Left lung (tissue), 10 donors: Measurements from ENCODE around the gene KRTAP9-9. TPM values are rescaled to one million over a fixed set of nuclear protein-coding genes. Genes with fewer than 3 reads are reported as not detected.

Source experiments
- ATAC-seq: fragments of 200-7000 bp; cut with Tn5 transposase; one replicate; pipeline ENCODE4 v1.9.1; 2020; ENCODE audit warnings: moderate library complexity
- DNase-seq, 4 donors: peaks; one replicate each; pipeline ENCODE4 v3.0.0-alpha.2; 2013 to 2020
- H3K27ac ChIP-seq, 2 donors: fragments of 200-600 bp; sonication (generic) in 1 of 2; one replicate each; pipeline versions ENCODE4 v1.5.0 to v1.8.0; 2020 to 2021
- H3K27me3 ChIP-seq, 2 donors: fragments of 200-600 bp; sonication (generic) in 1 of 2; one replicate each; pipeline versions ENCODE4 v1.5.0 to v1.8.0; 2020 to 2021
- H3K36me3 ChIP-seq, 2 donors: fragments of 200-600 bp; sonication (generic) in 1 of 2; one replicate each; pipeline versions ENCODE4 v1.5.0 to v1.8.0; 2020 to 2021
- H3K4me1 ChIP-seq, 2 donors: fragments of 200-600 bp; one replicate each; pipeline ENCODE4 v1.8.0; 2021
- H3K4me3 ChIP-seq, 2 donors: fragments of 200-600 bp; sonication (generic) in 1 of 2; one replicate each; pipeline versions ENCODE4 v1.5.0 to v1.8.0; 2020 to 2021; ENCODE audit warnings: mild to moderate bottlenecking in 1 of 2
- H3K9me3 ChIP-seq, 2 donors: fragments of 200-600 bp; sonication (generic) in 1 of 2; one replicate each; pipeline versions ENCODE4 v1.5.0 to v1.8.0; 2020 to 2021
- CTCF ChIP-seq, 2 donors: fragments of 200-600 bp; sonication (generic) in 1 of 2; IDR thresholded peaks; one replicate each; pipeline versions ENCODE4 v1.5.0 to v1.8.0; 2021; ENCODE audit warnings: antibody characterized with exemption in 2 of 2
- intact Hi-C, 2 donors: fragments of 100-400 bp; cut with DNase I; formaldehyde crosslinking; loops; one replicate each; pipeline versions ENCODE4 v1.11.2 to v1.14.2; 2022
- polyA plus RNA-seq, 6 donors: library from polyadenylated mRNA; unstranded; fragments of 120-200 nt; gene quantifications; one replicate each; pipeline ENCODE4 v1.2.1, GENCODE V29; 2013; ENCODE audit not compliant: insufficient read length in 6 of 6
- total RNA-seq, 2 donors: library from RNA; stranded (reverse); fragmentation: NEBNext Ultra II Directional; extraction: Animal tissue kit (Norgen Biotek cat#: 25700); gene quantifications; one replicate each; pipeline ENCODE4 v1.2.1, GENCODE V29; 2021
- donor health status: DM: no; HTN: yes; CAD: no.
- donor health status: DM: no; HTN: no; CAD: no.

Gene KRTAP9-9
- total and polyA plus RNA-seq, 8 donors = not detected

- ATAC-seq = no peak
- H3K27me3 ChIP-seq = peaks cover 0 to 11% of the 10 kb centered on the region in 2 donors
- intact Hi-C loops = no loop called here
- TF ChIP-seq CTCF (IDR thresholded peaks at IDR 0.05) = no peak
- no peaks in the 10 kb centered on the region for H3K36me3 ChIP-seq
- H3K27ac ChIP-seq = no peak overlapping the region
- H3K9me3 ChIP-seq = no peaks in the 10 kb centered on the region
- H3K4me1 ChIP-seq = no peaks in the 10 kb centered on the region
- no peak overlapping the region for H3K4me3 ChIP-seq
- no peak for DNase-seq
These were observed 23.2 kb downstream of the KRTAP9-9 start for GRCh38 chr17:41278176-41278955.

GRCh38 chr17:41284043-41284442, 28.9 kb downstream of the KRTAP9-9 start:
- no peak for TF ChIP-seq CTCF (IDR thresholded peaks at IDR 0.05)
- ATAC-seq = no peak
- H3K9me3 ChIP-seq = no peaks in the 10 kb centered on the region
- no peak overlapping the region for H3K4me3 ChIP-seq
- intact Hi-C loops = no loop called here
- H3K27me3 ChIP-seq = peaks cover 0 to 5% of the 10 kb centered on the region in 2 donors
- no peak overlapping the region for H3K27ac ChIP-seq
- no peaks in the 10 kb centered on the region for H3K36me3 ChIP-seq
- H3K4me1 ChIP-seq = peaks cover 0 to 3% of the 10 kb centered on the region in 2 donors
- no peak for DNase-seq

GRCh38 chr17:41284546-41284945, 29.4 kb downstream of the KRTAP9-9 start:
- DNase-seq = no peak
- Histone ChIP-seq H3K27me3 (peaks cover 0 to 5% of the 10 kb centered on the region in 2 donors), H3K9me3 (no peaks in the 10 kb centered on the region), H3K4me3 (no peak overlapping the region), H3K4me1 (peaks cover 0 to 3% of the 10 kb centered on the region in 2 donors), H3K27ac (no peak overlapping the region), H3K36me3 (no peaks in the 10 kb centered on the region)
- no peak for TF ChIP-seq CTCF (IDR thresholded peaks at IDR 0.05)
- ATAC-seq = no peak
- intact Hi-C loops = no loop called here

GRCh38 chr17:41287050-41287449, 31.9 kb downstream of the KRTAP9-9 start:
- Histone ChIP-seq H3K9me3 (no peaks in the 10 kb centered on the region), H3K4me1 (peaks cover 0 to 3% of the 10 kb centered on the region in 2 donors), H3K27ac (no peak overlapping the region), H3K4me3 (no peak overlapping the region), H3K36me3 (no peaks in the 10 kb centered on the region), H3K27me3 (peaks cover 0 to 12% of the 10 kb centered on the region in 2 donors)
- DNase-seq (no peak), ATAC-seq (no peak)
- intact Hi-C loops = no loop called here
- TF ChIP-seq CTCF (IDR thresholded peaks at IDR 0.05) = no peak

GRCh38 chr17:41294016-41294415, 38.8 kb downstream of the KRTAP9-9 start:
- intact Hi-C loops = no loop called here
- no peak for ATAC-seq

More at GRCh38 chr17:41294016-41294415, 38.8 kb downstream of the KRTAP9-9 start:
- Histone ChIP-seq H3K4me3 (no peak overlapping the region), H3K36me3 (no peaks in the 10 kb centered on the region), H3K4me1 (no peaks in the 10 kb centered on the region), H3K9me3 (no peaks in the 10 kb centered on the region), H3K27me3 (peaks cover 0 to 19% of the 10 kb centered on the region in 2 donors), H3K27ac (no peak overlapping the region)
- no peak for DNase-seq
- TF ChIP-seq CTCF (IDR thresholded peaks at IDR 0.05) = no peak
